Ishikawa (cell line): ENCODE data around the gene RTKN2.

Experiments
- CEBPB ChIP-seq: IDR thresholded peaks from 2 replicates; pipeline ENCODE4 v1.6.1; 2012
- CREB1 ChIP-seq: IDR thresholded peaks from 2 replicates; pipeline ENCODE4 v1.6.1; 2012; ENCODE audit warnings: low read depth
- EP300 ChIP-seq: IDR thresholded peaks from 2 replicates; pipeline ENCODE4 v1.6.1; 2012; ENCODE audit warnings: borderline replicate concordance
- RAD21 ChIP-seq: IDR thresholded peaks from 2 replicates; pipeline ENCODE4 v1.6.1; 2012; ENCODE audit warnings: low read depth
- TAF1 ChIP-seq: IDR thresholded peaks from 2 replicates; pipeline ENCODE4 v1.6.1; 2012; ENCODE audit warnings: low read depth, mild to moderate bottlenecking
- TCF12 ChIP-seq: IDR thresholded peaks from 2 replicates; pipeline ENCODE4 v1.6.1; 2012; ENCODE audit warnings: low read depth
- YY1 ChIP-seq: IDR thresholded peaks from 2 replicates; pipeline ENCODE4 v1.6.1; 2012; ENCODE audit warnings: low read depth
- TF ChIP-seq, protein P1 (sequence below): IDR thresholded peaks from 2 replicates; pipeline ENCODE4 v1.6.1; 2012
- TF ChIP-seq, protein P2 (sequence below): IDR thresholded peaks from 2 replicates; pipeline ENCODE4 v1.6.1; 2012; ENCODE audit warnings: low read depth, mild to moderate bottlenecking

DNA sequence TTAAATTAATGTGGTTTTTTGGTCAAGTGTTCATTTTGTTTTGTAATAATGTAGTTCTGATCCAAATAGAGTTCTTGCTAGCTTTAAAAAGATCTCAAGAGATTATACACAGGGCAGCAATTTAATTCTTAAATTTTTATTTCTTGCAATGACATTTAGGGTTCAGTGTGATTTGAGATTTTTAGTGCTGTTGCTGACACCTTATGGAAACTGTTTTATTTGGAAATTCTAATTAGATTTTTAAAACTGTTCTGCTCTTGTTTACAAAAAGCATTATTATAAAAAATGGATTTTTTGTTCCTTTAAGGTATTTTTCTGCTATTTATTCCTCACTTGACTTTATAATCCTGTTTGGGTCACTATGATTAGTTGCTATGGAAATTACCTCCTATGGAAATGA lies 72.1 kb downstream of the RTKN2 start:
- TF ChIP-seq, protein P1, sequence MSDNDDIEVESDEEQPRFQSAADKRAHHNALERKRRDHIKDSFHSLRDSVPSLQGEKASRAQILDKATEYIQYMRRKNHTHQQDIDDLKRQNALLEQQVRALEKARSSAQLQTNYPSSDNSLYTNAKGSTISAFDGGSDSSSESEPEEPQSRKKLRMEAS: no peak
- TF ChIP-seq TAF1 (no peak), EP300 (no peak), TCF12 (no peak), YY1 (no peak), CEBPB (no peak), CREB1 (no peak), RAD21 (no peak)
- TF ChIP-seq, protein P2, sequence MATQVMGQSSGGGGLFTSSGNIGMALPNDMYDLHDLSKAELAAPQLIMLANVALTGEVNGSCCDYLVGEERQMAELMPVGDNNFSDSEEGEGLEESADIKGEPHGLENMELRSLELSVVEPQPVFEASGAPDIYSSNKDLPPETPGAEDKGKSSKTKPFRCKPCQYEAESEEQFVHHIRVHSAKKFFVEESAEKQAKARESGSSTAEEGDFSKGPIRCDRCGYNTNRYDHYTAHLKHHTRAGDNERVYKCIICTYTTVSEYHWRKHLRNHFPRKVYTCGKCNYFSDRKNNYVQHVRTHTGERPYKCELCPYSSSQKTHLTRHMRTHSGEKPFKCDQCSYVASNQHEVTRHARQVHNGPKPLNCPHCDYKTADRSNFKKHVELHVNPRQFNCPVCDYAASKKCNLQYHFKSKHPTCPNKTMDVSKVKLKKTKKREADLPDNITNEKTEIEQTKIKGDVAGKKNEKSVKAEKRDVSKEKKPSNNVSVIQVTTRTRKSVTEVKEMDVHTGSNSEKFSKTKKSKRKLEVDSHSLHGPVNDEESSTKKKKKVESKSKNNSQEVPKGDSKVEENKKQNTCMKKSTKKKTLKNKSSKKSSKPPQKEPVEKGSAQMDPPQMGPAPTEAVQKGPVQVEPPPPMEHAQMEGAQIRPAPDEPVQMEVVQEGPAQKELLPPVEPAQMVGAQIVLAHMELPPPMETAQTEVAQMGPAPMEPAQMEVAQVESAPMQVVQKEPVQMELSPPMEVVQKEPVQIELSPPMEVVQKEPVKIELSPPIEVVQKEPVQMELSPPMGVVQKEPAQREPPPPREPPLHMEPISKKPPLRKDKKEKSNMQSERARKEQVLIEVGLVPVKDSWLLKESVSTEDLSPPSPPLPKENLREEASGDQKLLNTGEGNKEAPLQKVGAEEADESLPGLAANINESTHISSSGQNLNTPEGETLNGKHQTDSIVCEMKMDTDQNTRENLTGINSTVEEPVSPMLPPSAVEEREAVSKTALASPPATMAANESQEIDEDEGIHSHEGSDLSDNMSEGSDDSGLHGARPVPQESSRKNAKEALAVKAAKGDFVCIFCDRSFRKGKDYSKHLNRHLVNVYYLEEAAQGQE: no peak
